PC-3 (cell line): ENCODE data around the gene PCDHGA3. TPM values are rescaled to one million over a fixed set of nuclear protein-coding genes. Genes with fewer than 3 reads are reported as not detected.

Experiments used
- ATAC-seq: fragments of 200-7000 bp; cut with Tn5 transposase; 2 replicates; pipeline ENCODE4 v1.9.1; 2020; ENCODE audit warnings: mild to moderate bottlenecking, moderate library complexity
- BruUV-seq: library from RNA; stranded (reverse); fragments of 400-500 nt; replicated peaks from 2 replicates; lab custom pipeline; 2021; lab: Mats Ljungman, UMichigan
- CTCF ChIA-PET: fragments of 300-600 bp; sonication (Branson Sonifier 250); formaldehyde crosslinking; loops from one replicate; lab custom pipeline; 2022; ENCODE audit warnings: antibody characterized with exemption; lab: Charles Lee
- POLR2A ChIA-PET: fragments of 300-600 bp; sonication (Branson Sonifier 250); formaldehyde crosslinking; loops from one replicate; lab custom pipeline; 2022; ENCODE audit warnings: antibody characterized with exemption; ENCODE audit not compliant: unreplicated experiment; lab: Charles Lee
- DNase-seq: peaks from one replicate; pipeline ENCODE4 v3.0.0-alpha.2; 2015
- H2AFZ ChIP-seq: fragments of 300-600 bp; sonication (generic); 2 replicates; pipeline ENCODE4 v1.6.0; 2016; ENCODE audit warnings: antibody characterized with exemption, low read length
- H3F3A ChIP-seq: fragments of 300-600 bp; sonication (generic); one replicate; pipeline ENCODE4 v1.6.0; 2017; ENCODE audit warnings: antibody characterized with exemption, low read length, control low read depth, mild to moderate bottlenecking; ENCODE audit not compliant: unreplicated experiment
- H3K27ac ChIP-seq: fragments of 300-600 bp; sonication (generic); 2 replicates; pipeline ENCODE4 v1.5.1; 2016; ENCODE audit warnings: mild to moderate bottlenecking, low read length
- H3K27me3 ChIP-seq: fragments of 300-600 bp; sonication (generic); 2 replicates; pipeline ENCODE4 v1.6.1; 2016; ENCODE audit warnings: low read length, mixed read lengths
- H3K36me3 ChIP-seq: fragments of 300-600 bp; sonication (generic); 2 replicates; pipeline ENCODE4 v1.6.1; 2016; ENCODE audit warnings: low read depth, mixed run types, low read length, mixed read lengths
- H3K4me1 ChIP-seq: fragments of 300-600 bp; sonication (generic); 2 replicates; pipeline ENCODE4 v1.5.1; 2016; ENCODE audit warnings: low read length; ENCODE audit not compliant: insufficient read depth
- H3K4me2 ChIP-seq: fragments of 300-600 bp; sonication (generic); 2 replicates; pipeline ENCODE4 v1.6.0; 2016; ENCODE audit warnings: low read length
- H3K4me3 ChIP-seq: fragments of 300-600 bp; sonication (generic); 2 replicates; pipeline ENCODE4 v1.5.1; 2016; ENCODE audit warnings: mild to moderate bottlenecking, low read length, mixed read lengths
- H3K79me2 ChIP-seq: fragments of 300-600 bp; sonication (generic); 2 replicates; pipeline ENCODE4 v1.6.1; 2017; ENCODE audit warnings: low read length, mixed read lengths
- H3K9ac ChIP-seq: fragments of 300-600 bp; sonication (generic); 2 replicates; pipeline ENCODE4 v1.6.0; 2016; ENCODE audit warnings: mild to moderate bottlenecking, low read length
- H3K9me2 ChIP-seq: fragments of 300-600 bp; sonication (generic); replicated peaks from 2 replicates; pipeline ENCODE4 v1.6.1; 2016; ENCODE audit warnings: mixed run types, low read length, mixed read lengths
- H3K9me3 ChIP-seq: fragments of 300-600 bp; sonication (generic); 2 replicates; pipeline ENCODE4 v1.6.1; 2016; ENCODE audit warnings: low read length, mixed read lengths
- H4K20me1 ChIP-seq: fragments of 300-600 bp; sonication (generic); 2 replicates; pipeline ENCODE4 v1.6.1; 2016; ENCODE audit warnings: low read length, mixed read lengths
- CTCF ChIP-seq: fragments of 300-600 bp; sonication (generic); conservative IDR thresholded peaks from 2 replicates; pipeline ENCODE4 v1.5.1; 2017; ENCODE audit warnings: antibody characterized with exemption, low read depth, mild to moderate bottlenecking, low read length
- EZH2 ChIP-seq: fragments of 300-600 bp; sonication (generic); IDR thresholded peaks from one replicate; pipeline ENCODE4 v1.6.1; 2017; ENCODE audit warnings: antibody characterized with exemption, mild to moderate bottlenecking, low read length; ENCODE audit not compliant: unreplicated experiment
- EZH2phosphoT487 ChIP-seq: fragments of 300-600 bp; sonication (generic); IDR thresholded peaks from 2 replicates; pipeline ENCODE4 v1.6.1; 2018; ENCODE audit warnings: mild to moderate bottlenecking, antibody characterized with exemption, low read length, borderline replicate concordance
- intact Hi-C: fragments of 100-400 bp; cut with micrococcal nuclease; formaldehyde crosslinking; loops from 2 replicates; pipeline ENCODE4 v1.9.0; 2023
- total RNA-seq: library from RNA; depleted of rRNA; stranded (reverse); fragments of >200 nt; gene quantifications from 2 replicates; pipeline ENCODE4 v1.2.3, GENCODE V29; 2014

Gene PCDHGA3
- total RNA-seq, 1 experiment from 2014 or later = not detected

- no peak for ATAC-seq
- no peak for TF ChIP-seq EZH2phosphoT487
- Histone ChIP-seq H3K4me2 (no peak within 1 kb of the TSS), H4K20me1 (no peaks in the 10 kb centered on the region), H2AFZ (no peak within 1 kb of the TSS), H3K27ac (no peak within 1 kb of the TSS), H3K9me3 (0 out of 2 replicates have a peak, but pooled peaks cover 3% of the 10 kb centered on the region), H3K9me2 (no peaks in the 10 kb centered on the region), H3K79me2 (no peaks in the 10 kb centered on the region), H3K4me1 (no peaks in the 10 kb centered on the region), H3K9ac (no peak within 1 kb of the TSS), H3K27me3 (no peaks in the 10 kb centered on the region), H3K36me3 (no peaks in the 10 kb centered on the region), H3F3A (no peaks in the 10 kb centered on the region), H3K4me3 (no peak within 1 kb of the TSS)
- ChIA-PET POLR2A (no interaction called here), CTCF (no interaction called here)
- DNase-seq = no peak
- no TSS peak for BruUV-seq
- intact Hi-C loops = no loop called here
These were observed 39.1 kb downstream of the PCDHGA3 start, which contains the start of gene PCDHGA7 for GRCh38 chr5:141382469-141383294. Gene PCDHGA7 (plus strand): TSS chr5:141382742. CDS start chr5:141382900, 158 bp downstream.

GRCh38 chr5:141383345-141383744, 39.7 kb downstream of the PCDHGA3 start:
- Histone ChIP-seq H4K20me1 (no peaks in the 10 kb centered on the region), H3F3A (no peaks in the 10 kb centered on the region), H3K9me2 (no peaks in the 10 kb centered on the region), H3K27ac (no peak overlapping the region), H3K9me3 (0 out of 2 replicates have a peak, but pooled peaks cover 4% of the 10 kb centered on the region), H3K27me3 (no peaks in the 10 kb centered on the region), H3K79me2 (no peaks in the 10 kb centered on the region), H3K9ac (no peak overlapping the region), H3K4me1 (no peaks in the 10 kb centered on the region), H2AFZ (no peak overlapping the region), H3K36me3 (no peaks in the 10 kb centered on the region), H3K4me3 (no peak overlapping the region), H3K4me2 (no peak overlapping the region)
- TF ChIP-seq EZH2 = no peak
- TF ChIP-seq CTCF = no peak
- no peak for TF ChIP-seq EZH2phosphoT487
- intact Hi-C loops = no loop called here
- ChIA-PET CTCF (no interaction called here), POLR2A (no interaction called here)
- ATAC-seq (no peak), DNase-seq (no peak)
- BruUV-seq = no TSS peak

- Histone ChIP-seq H4K20me1 (no peaks in the 10 kb centered on the region), H3K27me3 (no peaks in the 10 kb centered on the region), H3K36me3 (no peaks in the 10 kb centered on the region), H2AFZ (no peak overlapping the region), H3F3A (no peaks in the 10 kb centered on the region), H3K9ac (no peak overlapping the region), H3K9me2 (no peaks in the 10 kb centered on the region), H3K4me2 (no peak overlapping the region), H3K9me3 (0 out of 2 replicates have a peak, but pooled peaks cover 6% of the 10 kb centered on the region), H3K27ac (no peak overlapping the region), H3K4me1 (no peaks in the 10 kb centered on the region), H3K4me3 (no peak overlapping the region), H3K79me2 (no peaks in the 10 kb centered on the region)
- intact Hi-C loops = no loop called here
- no TSS peak for BruUV-seq
- ChIA-PET CTCF (no interaction called here), POLR2A (no interaction called here)
- no peak for TF ChIP-seq CTCF
- no peak for TF ChIP-seq EZH2
- TF ChIP-seq EZH2phosphoT487 = no peak
- DNase-seq = no peak
- no peak for ATAC-seq
These were observed 41.0 kb downstream of the PCDHGA3 start for GRCh38 chr5:141384471-141385267.
